ENCODE results near the gene MORN1. TPM values are rescaled to one million over a fixed set of nuclear protein-coding genes. Genes with fewer than 3 reads are reported as not detected.
A peak's percentile ranks its signal among the peaks of the same experiment; 100 is the strongest.

Gene MORN1
- total RNA-seq, 1 experiment from 2014 or later, result 47.8 TPM

DNA sequence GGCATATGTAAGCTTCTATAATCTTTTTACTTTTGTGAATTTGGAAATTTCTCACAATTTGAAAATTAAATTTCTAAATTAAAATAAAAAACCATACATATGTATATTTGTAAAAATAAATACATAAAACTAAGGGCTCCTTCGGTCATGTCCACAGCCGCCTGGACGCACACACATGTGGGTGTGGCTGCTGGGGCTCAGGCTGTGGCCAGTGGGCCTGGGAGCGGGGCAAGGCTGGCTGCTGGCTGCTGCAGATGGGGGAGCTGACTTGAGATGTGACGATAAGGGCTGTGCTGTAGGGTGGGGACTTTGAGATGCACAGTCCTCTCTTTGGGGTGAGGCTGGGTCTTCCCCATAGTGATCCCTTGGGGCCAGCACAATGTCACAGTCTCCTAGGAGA is 5.1 kb upstream of the MORN1 start:
- Histone ChIP-seq H4K20me1 (ENCODE audit: insufficient read depth) (peaks cover 30% of the 10 kb centered on the region), H3K27ac (no peak overlapping the region), H3K27me3 (ENCODE audit: insufficient read depth, low read depth) (no peaks in the 10 kb centered on the region), H3K36me3 (ENCODE audit: low read depth) (peaks cover 13% of the 10 kb centered on the region; the same call in 1 of the 2 replicates), H3K4me2 (no peak overlapping the region), H3K9me3 (ENCODE audit: insufficient read depth, low read depth) (no peaks in the 10 kb centered on the region), H3F3A (ENCODE audit: insufficient read depth, low read depth) (peaks cover 22% of the 10 kb centered on the region; the same call in 1 of the 2 replicates), H3K79me2 (ENCODE audit: low read depth) (peaks cover 38% of the 10 kb centered on the region), H3K9me2 (ENCODE audit: insufficient read depth) (no peaks in the 10 kb centered on the region), H3K4me1 (replicated peaks; ENCODE audit: insufficient read depth) (peaks cover 10% of the 10 kb centered on the region), H2AFZ (no peak overlapping the region), H3K4me3 (no peak overlapping the region)
- peak in 1 of 2 experiments; percentile 8 for DNase-seq
- CTCF ChIA-PET, result no interaction called here
- intact Hi-C loops (cut with micrococcal nuclease; ENCODE audit: unreplicated experiment), result no loop called here
- TF ChIP-seq EZH2 (IDR thresholded peaks at IDR 0.05; ENCODE audit: low read depth), result no peak
- TF ChIP-seq, protein P1, sequence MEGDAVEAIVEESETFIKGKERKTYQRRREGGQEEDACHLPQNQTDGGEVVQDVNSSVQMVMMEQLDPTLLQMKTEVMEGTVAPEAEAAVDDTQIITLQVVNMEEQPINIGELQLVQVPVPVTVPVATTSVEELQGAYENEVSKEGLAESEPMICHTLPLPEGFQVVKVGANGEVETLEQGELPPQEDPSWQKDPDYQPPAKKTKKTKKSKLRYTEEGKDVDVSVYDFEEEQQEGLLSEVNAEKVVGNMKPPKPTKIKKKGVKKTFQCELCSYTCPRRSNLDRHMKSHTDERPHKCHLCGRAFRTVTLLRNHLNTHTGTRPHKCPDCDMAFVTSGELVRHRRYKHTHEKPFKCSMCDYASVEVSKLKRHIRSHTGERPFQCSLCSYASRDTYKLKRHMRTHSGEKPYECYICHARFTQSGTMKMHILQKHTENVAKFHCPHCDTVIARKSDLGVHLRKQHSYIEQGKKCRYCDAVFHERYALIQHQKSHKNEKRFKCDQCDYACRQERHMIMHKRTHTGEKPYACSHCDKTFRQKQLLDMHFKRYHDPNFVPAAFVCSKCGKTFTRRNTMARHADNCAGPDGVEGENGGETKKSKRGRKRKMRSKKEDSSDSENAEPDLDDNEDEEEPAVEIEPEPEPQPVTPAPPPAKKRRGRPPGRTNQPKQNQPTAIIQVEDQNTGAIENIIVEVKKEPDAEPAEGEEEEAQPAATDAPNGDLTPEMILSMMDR (conservative IDR thresholded peaks at IDR 0.05), result no peak
- POLR2A ChIA-PET (ENCODE audit: unreplicated experiment), result no interaction called here
- BruUV-seq (replicated peaks), result no TSS peak

DNA sequence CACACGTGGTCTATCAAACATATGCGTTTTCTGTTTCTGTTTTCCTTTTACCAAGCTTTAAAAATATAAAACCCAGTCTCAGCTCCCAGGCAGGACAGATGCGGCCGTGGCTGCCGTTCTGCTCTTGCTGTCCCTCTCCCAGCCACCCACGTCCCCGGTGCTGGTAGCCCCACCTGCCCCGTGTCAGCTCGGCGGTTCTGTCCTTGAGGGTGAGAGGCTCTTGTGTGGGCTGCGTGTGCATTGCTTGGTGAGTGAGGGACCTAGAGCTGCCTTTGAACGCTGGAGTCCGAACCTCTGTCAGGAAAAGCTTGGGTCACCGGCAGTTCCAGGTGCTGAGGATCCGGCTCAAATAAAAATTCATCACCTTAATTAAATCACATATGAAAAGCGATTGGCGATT is 4.7 kb upstream of the MORN1 start:
- no TSS peak for BruUV-seq (replicated peaks)
- Histone ChIP-seq H3K4me2 (no peak overlapping the region), H3K9me2 (ENCODE audit: insufficient read depth) (no peaks in the 10 kb centered on the region), H3K4me3 (no peak overlapping the region), H4K20me1 (ENCODE audit: insufficient read depth) (peaks cover 29% of the 10 kb centered on the region), H3K79me2 (ENCODE audit: low read depth) (peaks cover 39% of the 10 kb centered on the region), H3F3A (ENCODE audit: insufficient read depth, low read depth) (peaks cover 22% of the 10 kb centered on the region; the same call in 1 of the 2 replicates), H3K27me3 (ENCODE audit: insufficient read depth, low read depth) (no peaks in the 10 kb centered on the region), H2AFZ (no peak overlapping the region), H3K4me1 (replicated peaks; ENCODE audit: insufficient read depth) (peaks cover 10% of the 10 kb centered on the region), H3K27ac (no peak overlapping the region), H3K9me3 (ENCODE audit: insufficient read depth, low read depth) (no peaks in the 10 kb centered on the region), H3K36me3 (ENCODE audit: low read depth) (peaks cover 13% of the 10 kb centered on the region; the same call in 1 of the 2 replicates)
- CTCF ChIA-PET, result no interaction called here
- POLR2A ChIA-PET (ENCODE audit: unreplicated experiment), result no interaction called here
- DNase-seq, result no peak
- TF ChIP-seq EZH2 (IDR thresholded peaks at IDR 0.05; ENCODE audit: low read depth), result no peak
- TF ChIP-seq, protein P1 (conservative IDR thresholded peaks at IDR 0.05), result no peak
- intact Hi-C loops (cut with micrococcal nuclease; ENCODE audit: unreplicated experiment), result no loop called here

DNA sequence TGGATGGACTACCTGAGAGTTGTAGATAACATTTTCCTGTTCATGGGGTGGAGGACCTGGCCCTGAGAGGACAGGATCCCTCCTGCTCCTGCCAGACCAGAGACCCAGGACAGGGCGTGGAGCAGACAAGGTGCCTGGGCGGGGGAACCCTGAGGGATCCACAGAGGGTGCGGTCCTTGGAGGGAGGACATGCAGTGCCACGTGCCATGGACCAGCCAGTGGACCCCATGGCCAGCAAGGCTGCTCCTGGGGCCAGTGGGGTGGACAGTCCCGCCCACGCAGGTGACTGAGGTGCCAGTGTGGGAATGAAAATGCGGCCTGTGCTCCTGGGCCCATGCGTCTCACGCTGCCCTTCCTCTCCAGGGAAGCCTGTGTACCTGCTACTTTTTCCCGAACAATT is 3.9 kb upstream of the MORN1 start:
- no peak for DNase-seq
- Histone ChIP-seq H4K20me1 (ENCODE audit: insufficient read depth) (peaks cover 29% of the 10 kb centered on the region), H3K27me3 (ENCODE audit: insufficient read depth, low read depth) (no peaks in the 10 kb centered on the region), H3F3A (ENCODE audit: insufficient read depth, low read depth) (peaks cover 18% of the 10 kb centered on the region; the same call in 1 of the 2 replicates), H3K4me3 (no peak overlapping the region), H3K4me2 (no peak overlapping the region), H3K9me2 (ENCODE audit: insufficient read depth) (no peaks in the 10 kb centered on the region), H3K4me1 (replicated peaks; ENCODE audit: insufficient read depth) (peaks cover 12% of the 10 kb centered on the region), H3K79me2 (ENCODE audit: low read depth) (peaks cover 47% of the 10 kb centered on the region), H2AFZ (no peak overlapping the region), H3K36me3 (ENCODE audit: low read depth) (peaks cover 13% of the 10 kb centered on the region; the same call in 1 of the 2 replicates), H3K9me3 (ENCODE audit: insufficient read depth, low read depth) (no peaks in the 10 kb centered on the region), H3K27ac (no peak overlapping the region)
- POLR2A ChIA-PET (ENCODE audit: unreplicated experiment), result no interaction called here
- CTCF ChIA-PET, result no interaction called here
- TF ChIP-seq, protein P1 (conservative IDR thresholded peaks at IDR 0.05), result no peak
- TF ChIP-seq EZH2 (IDR thresholded peaks at IDR 0.05; ENCODE audit: low read depth), result no peak
- intact Hi-C loops (cut with micrococcal nuclease; ENCODE audit: unreplicated experiment), result no loop called here
- no TSS peak for BruUV-seq (replicated peaks)
